Lower leg skin (tissue), 3 donors: ENCODE results near the gene LRRC3B.

ENCODE experiments used
- POLR2A ChIP-seq, 2 donors: fragments of 450-650 bp; IDR thresholded peaks; one replicate each; pipeline ENCODE4 v1.6.1; 2016 to 2017; ENCODE audit warnings: antibody characterized with exemption in 2 of 2, mild to moderate bottlenecking in 1 of 2, moderate library complexity in 1 of 2
- TF ChIP-seq, protein P1 (sequence below), 3 donors: fragments of 450-650 bp; IDR thresholded peaks; one replicate each; pipeline ENCODE4 v1.5.1; 2016; ENCODE audit warnings: antibody characterized with exemption in 3 of 3, mild to moderate bottlenecking in 3 of 3, moderate library complexity in 2 of 3

DNA sequence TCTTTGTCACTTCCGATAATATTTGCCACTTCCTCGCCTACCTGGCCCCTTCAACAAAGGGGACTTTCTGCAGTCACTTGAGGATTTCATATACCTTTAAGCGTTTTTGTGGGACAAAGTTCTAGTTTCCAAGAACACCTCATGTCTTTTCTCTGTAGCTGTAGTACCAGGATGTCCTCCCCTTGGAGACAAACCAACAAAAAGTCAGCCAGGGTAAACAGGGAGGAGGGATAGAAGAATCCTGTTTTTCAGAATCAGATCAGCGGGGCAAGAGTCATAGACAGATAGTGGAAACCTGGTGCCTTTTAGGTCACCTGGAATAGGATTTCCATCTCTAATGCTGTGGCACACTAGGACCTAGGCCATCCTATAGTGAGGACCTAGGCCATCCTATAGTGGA lies 4.5 kb downstream of the LRRC3B start:
- TF ChIP-seq, protein P1, sequence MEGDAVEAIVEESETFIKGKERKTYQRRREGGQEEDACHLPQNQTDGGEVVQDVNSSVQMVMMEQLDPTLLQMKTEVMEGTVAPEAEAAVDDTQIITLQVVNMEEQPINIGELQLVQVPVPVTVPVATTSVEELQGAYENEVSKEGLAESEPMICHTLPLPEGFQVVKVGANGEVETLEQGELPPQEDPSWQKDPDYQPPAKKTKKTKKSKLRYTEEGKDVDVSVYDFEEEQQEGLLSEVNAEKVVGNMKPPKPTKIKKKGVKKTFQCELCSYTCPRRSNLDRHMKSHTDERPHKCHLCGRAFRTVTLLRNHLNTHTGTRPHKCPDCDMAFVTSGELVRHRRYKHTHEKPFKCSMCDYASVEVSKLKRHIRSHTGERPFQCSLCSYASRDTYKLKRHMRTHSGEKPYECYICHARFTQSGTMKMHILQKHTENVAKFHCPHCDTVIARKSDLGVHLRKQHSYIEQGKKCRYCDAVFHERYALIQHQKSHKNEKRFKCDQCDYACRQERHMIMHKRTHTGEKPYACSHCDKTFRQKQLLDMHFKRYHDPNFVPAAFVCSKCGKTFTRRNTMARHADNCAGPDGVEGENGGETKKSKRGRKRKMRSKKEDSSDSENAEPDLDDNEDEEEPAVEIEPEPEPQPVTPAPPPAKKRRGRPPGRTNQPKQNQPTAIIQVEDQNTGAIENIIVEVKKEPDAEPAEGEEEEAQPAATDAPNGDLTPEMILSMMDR (IDR thresholded peaks at IDR 0.05), result no peak
- TF ChIP-seq POLR2A (IDR thresholded peaks at IDR 0.05), result no peak
